Airway epithelial cell (primary cell): Measurements from ENCODE around the gene HS1BP3. TPM values are rescaled to one million over a fixed set of nuclear protein-coding genes. Genes with fewer than 3 reads are reported as not detected.

Experiments
- total RNA-seq: library from RNA; depleted of rRNA; stranded (reverse); fragments of >200 nt; gene quantifications from 2 replicates; pipeline ENCODE4 v1.2.3, GENCODE V29; 2015

HS1BP3 gene
- total RNA-seq = 22.4 and 22.9 TPM in 2 replicates

GRCh38 chr2:20650877-20651730, at the start of gene HS1BP3:
Gene HS1BP3, minus strand, starts transcription at chr2:20651098. Its CDS starts 35 bp downstream, at chr2:20651063.

GRCh38 chr2:20666304-20667150, 15.6 kb upstream of the HS1BP3 start, which contains the start of gene GDF7:
Gene GDF7, plus strand, starts transcription at chr2:20667144. Its CDS starts 96 bp downstream, at chr2:20667240.

Other genes with a start within 250 kb of the HS1BP3 start
- 92.3 and 100 TPM in 2 replicates for gene RHOB, start 204.0 kb downstream of the HS1BP3 start, total RNA-seq
- gene GDF7, start 16.0 kb upstream of the HS1BP3 start, total RNA-seq = 0.07 and 0.14 TPM in 2 replicates
- gene LDAH, start 172.0 kb upstream of the HS1BP3 start, total RNA-seq = 11.5 and 18.6 TPM in 2 replicates